Left lung (tissue), 10 donors: ENCODE measurements around the gene PGGHG. TPM values are rescaled to one million over a fixed set of nuclear protein-coding genes. Genes with fewer than 3 reads are reported as not detected.

Experiments
- ATAC-seq: fragments of 200-7000 bp; cut with Tn5 transposase; one replicate; pipeline ENCODE4 v1.9.1; 2020; ENCODE audit warnings: moderate library complexity
- DNase-seq, 4 donors: peaks; one replicate each; pipeline ENCODE4 v3.0.0-alpha.2; 2013 to 2020
- H3K27ac ChIP-seq, 2 donors: fragments of 200-600 bp; sonication (generic) in 1 of 2; one replicate each; pipeline versions ENCODE4 v1.5.0 to v1.8.0; 2020 to 2021
- H3K27me3 ChIP-seq, 2 donors: fragments of 200-600 bp; sonication (generic) in 1 of 2; one replicate each; pipeline versions ENCODE4 v1.5.0 to v1.8.0; 2020 to 2021
- H3K36me3 ChIP-seq, 2 donors: fragments of 200-600 bp; sonication (generic) in 1 of 2; one replicate each; pipeline versions ENCODE4 v1.5.0 to v1.8.0; 2020 to 2021
- H3K4me1 ChIP-seq, 2 donors: fragments of 200-600 bp; one replicate each; pipeline ENCODE4 v1.8.0; 2021
- H3K4me3 ChIP-seq, 2 donors: fragments of 200-600 bp; sonication (generic) in 1 of 2; one replicate each; pipeline versions ENCODE4 v1.5.0 to v1.8.0; 2020 to 2021; ENCODE audit warnings: mild to moderate bottlenecking in 1 of 2
- H3K9me3 ChIP-seq, 2 donors: fragments of 200-600 bp; sonication (generic) in 1 of 2; one replicate each; pipeline versions ENCODE4 v1.5.0 to v1.8.0; 2020 to 2021
- CTCF ChIP-seq, 2 donors: fragments of 200-600 bp; sonication (generic) in 1 of 2; IDR thresholded peaks; one replicate each; pipeline versions ENCODE4 v1.5.0 to v1.8.0; 2021; ENCODE audit warnings: antibody characterized with exemption in 2 of 2
- intact Hi-C, 2 donors: fragments of 100-400 bp; cut with DNase I; formaldehyde crosslinking; loops; one replicate each; pipeline versions ENCODE4 v1.11.2 to v1.14.2; 2022
- polyA plus RNA-seq, 6 donors: library from polyadenylated mRNA; unstranded; fragments of 120-200 nt; gene quantifications; one replicate each; pipeline ENCODE4 v1.2.1, GENCODE V29; 2013; ENCODE audit not compliant: insufficient read length in 6 of 6
- total RNA-seq, 2 donors: library from RNA; stranded (reverse); fragmentation: NEBNext Ultra II Directional; extraction: Animal tissue kit (Norgen Biotek cat#: 25700); gene quantifications; one replicate each; pipeline ENCODE4 v1.2.1, GENCODE V29; 2021
- donor health status: DM: no; HTN: yes; CAD: no.
- donor health status: DM: no; HTN: no; CAD: no.

PGGHG gene
- total and polyA plus RNA-seq, 8 donors: 14.2 to 75.3 (median 21.0) TPM

- DNase-seq (peak in 2 of 4 donors; percentile 38 to 83), ATAC-seq (peak; percentile 29)
These were observed 977 bp upstream of the PGGHG start for GRCh38 chr11:287821-288477.

GRCh38 chr11:289398-289711 is 429 bp downstream of the PGGHG start:
- Histone ChIP-seq H3K4me3 (peak overlapping the region; percentile 24 to 79), H3K27ac (peak overlapping the region; percentile 33 to 77), H3K4me1 (peaks cover 4 to 24% of the 10 kb centered on the region in 2 donors), H3K27me3 (peaks cover 0 to 25% of the 10 kb centered on the region in 2 donors), H3K36me3 (peaks cover 0 to 38% of the 10 kb centered on the region in 2 donors), H3K9me3 (no peaks in the 10 kb centered on the region)
- TF ChIP-seq CTCF (IDR thresholded peaks at IDR 0.05): no peak
- ATAC-seq: no peak
- no peak for DNase-seq
- intact Hi-C loops: no loop called here

More at GRCh38 chr11:287821-288477, 977 bp upstream of the PGGHG start:
- Histone ChIP-seq H3K4me3 (peak overlapping the region; percentile 57 to 79), H3K9me3 (no peaks in the 10 kb centered on the region), H3K27ac (peak overlapping the region; percentile 0 to 77), H3K27me3 (peaks cover 1 to 39% of the 10 kb centered on the region in 2 donors), H3K4me1 (peaks cover 4 to 24% of the 10 kb centered on the region in 2 donors), H3K36me3 (peaks cover 0 to 24% of the 10 kb centered on the region in 2 donors)
- intact Hi-C loops: no loop called here
- TF ChIP-seq CTCF (IDR thresholded peaks at IDR 0.05): no peak

GRCh38 chr11:289712-290620 is 1.0 kb downstream of the PGGHG start:
- DNase-seq (peak in 2 of 4 donors; percentile 33 to 78), ATAC-seq (no peak)
- H3K36me3 ChIP-seq: peaks cover 0 to 44% of the 10 kb centered on the region in 2 donors
- no peaks in the 10 kb centered on the region for H3K9me3 ChIP-seq
- intact Hi-C loops: no loop called here
- no peak for TF ChIP-seq CTCF (IDR thresholded peaks at IDR 0.05)
- peak overlapping the region in 1 of 2 donors; percentile 77 for H3K27ac ChIP-seq
- peak overlapping the region; percentile 24 to 79 for H3K4me3 ChIP-seq
- peaks cover 0 to 18% of the 10 kb centered on the region in 2 donors for H3K27me3 ChIP-seq
- H3K4me1 ChIP-seq: peaks cover 4 to 24% of the 10 kb centered on the region in 2 donors

GRCh38 chr11:290621-291231 is 1.8 kb downstream of the PGGHG start:
- H3K9me3 ChIP-seq: no peaks in the 10 kb centered on the region
- H3K36me3 ChIP-seq: peaks cover 0 to 51% of the 10 kb centered on the region in 2 donors
- TF ChIP-seq CTCF (IDR thresholded peaks at IDR 0.05): no peak
- ATAC-seq (no peak), DNase-seq (peak in 2 of 4 donors; percentile 30 to 67)
- H3K27ac ChIP-seq: no peak overlapping the region
- intact Hi-C loops: no loop called here
- H3K4me1 ChIP-seq: peaks cover 4 to 24% of the 10 kb centered on the region in 2 donors
- peaks cover 0 to 16% of the 10 kb centered on the region in 2 donors for H3K27me3 ChIP-seq
- no peak overlapping the region for H3K4me3 ChIP-seq
